Psoas muscle (tissue), 7 donors: ENCODE data around the gene ZNF892. TPM values are rescaled to one million over a fixed set of nuclear protein-coding genes. Genes with fewer than 3 reads are reported as not detected.

ENCODE experiments used
- polyA plus RNA-seq, 3 donors: library from polyadenylated mRNA; stranded (reverse); fragments of 200-250 nt; gene quantifications; one replicate each; pipeline ENCODE4 v1.2.3, GENCODE V29; 2013
- total RNA-seq, 4 donors: library from RNA; stranded (reverse); fragmentation: NEBNext Ultra II Directional in 2 of 4; extraction: Animal tissue kit (Norgen Biotek cat#: 25700) in 2 of 4; gene quantifications; one replicate each; pipeline versions ENCODE4 v1.2.1 to v1.2.4, GENCODE V29; 2021 to 2023
- donor health status: healthy with polysubstance abuse.
- donor health status: DM: no; HTN: no; CAD: no; lungs with moderate emphysema.
- donor health status: Bipolar disorder and iron deficiency.
- donor health status: healthy.
- donor health status: DM: no; HTN: no; CAD: no.
- donor health status: DM: no; HTN: no; CAD: no.
- donor health status: DM: yes; HTN: yes; CAD: no.

The ZNF892 gene
- total and polyA plus RNA-seq, 7 donors = 0.33 to 3.3 (median 1.9) TPM

Other genes with a start within 250 kb of the ZNF892 start
- gene MAL, start 181.8 kb upstream of the ZNF892 start, total RNA-seq = under 1 TPM in 3 of 4 donors, not detected in 1; 0.53 to 0.92 (median 0.71) TPM
- gene MAL, start 181.8 kb upstream of the ZNF892 start, polyA plus RNA-seq = 1 to 10 TPM in 2 of 3 donors, under 1 TPM in 1; 0.95 to 1.5 (median 1.5) TPM
- gene MRPS5, start 85.7 kb upstream of the ZNF892 start, total RNA-seq = 10 to 100 TPM; 45.6 to 79.0 (median 53.4) TPM
- gene MRPS5, start 85.7 kb upstream of the ZNF892 start, polyA plus RNA-seq = 100 to 1,000 TPM in 2 of 3 donors, 10 to 100 TPM in 1; 96.3 to 180 (median 112) TPM
- 10 to 100 TPM; 11.0 to 14.5 (median 14.2) TPM for gene ZNF514, start 47.7 kb upstream of the ZNF892 start, total RNA-seq
- gene ZNF514, start 47.7 kb upstream of the ZNF892 start, polyA plus RNA-seq = 10 to 100 TPM in 1 of 3 donors, 1 to 10 TPM in 2; 6.4 to 15.3 (median 7.3) TPM
- 1 to 10 TPM; 2.4 to 5.5 (median 2.9) TPM for gene ZNF2, start 41.7 kb upstream of the ZNF892 start, total RNA-seq
- gene ZNF2, start 41.7 kb upstream of the ZNF892 start, polyA plus RNA-seq = 1 to 10 TPM; 1.7 to 3.2 (median 2.7) TPM
- 1 to 10 TPM in 2 of 4 donors, under 1 TPM in 2; 0.54 to 1.4 (median 1.1) TPM for gene PROM2, start 66.9 kb downstream of the ZNF892 start, total RNA-seq
- gene PROM2, start 66.9 kb downstream of the ZNF892 start, polyA plus RNA-seq = 1 to 10 TPM in 1 of 3 donors, under 1 TPM in 2; 0.18 to 1.3 (median 0.32) TPM
- gene KCNIP3, start 89.8 kb downstream of the ZNF892 start, total RNA-seq = 1 to 10 TPM in 2 of 4 donors, under 1 TPM in 2; 0.93 to 2.0 (median 1.1) TPM
- 1 to 10 TPM; 1.3 to 2.0 (median 1.8) TPM for gene KCNIP3, start 89.8 kb downstream of the ZNF892 start, polyA plus RNA-seq
- gene FAHD2A, start 195.2 kb downstream of the ZNF892 start, total RNA-seq = 10 to 100 TPM; 21.9 to 39.0 (median 29.8) TPM
- gene FAHD2A, start 195.2 kb downstream of the ZNF892 start, polyA plus RNA-seq = 10 to 100 TPM; 23.0 to 29.8 (median 26.0) TPM